HTR-8/SVneo (cell line): ENCODE results near the gene HAAO.

Experiments used
- DNase-seq: peaks from one replicate; pipeline ENCODE4 v3.0.0; 2011; ENCODE audit warnings: low spot score, mixed read lengths; ENCODE audit not compliant: insufficient read length
- FAIRE-seq: peaks from 2 replicates; lab custom pipeline; 2011; peaks lifted over from hg19 to GRCh38; lab: Jason Lieb, UNC

The HAAO gene

DNA sequence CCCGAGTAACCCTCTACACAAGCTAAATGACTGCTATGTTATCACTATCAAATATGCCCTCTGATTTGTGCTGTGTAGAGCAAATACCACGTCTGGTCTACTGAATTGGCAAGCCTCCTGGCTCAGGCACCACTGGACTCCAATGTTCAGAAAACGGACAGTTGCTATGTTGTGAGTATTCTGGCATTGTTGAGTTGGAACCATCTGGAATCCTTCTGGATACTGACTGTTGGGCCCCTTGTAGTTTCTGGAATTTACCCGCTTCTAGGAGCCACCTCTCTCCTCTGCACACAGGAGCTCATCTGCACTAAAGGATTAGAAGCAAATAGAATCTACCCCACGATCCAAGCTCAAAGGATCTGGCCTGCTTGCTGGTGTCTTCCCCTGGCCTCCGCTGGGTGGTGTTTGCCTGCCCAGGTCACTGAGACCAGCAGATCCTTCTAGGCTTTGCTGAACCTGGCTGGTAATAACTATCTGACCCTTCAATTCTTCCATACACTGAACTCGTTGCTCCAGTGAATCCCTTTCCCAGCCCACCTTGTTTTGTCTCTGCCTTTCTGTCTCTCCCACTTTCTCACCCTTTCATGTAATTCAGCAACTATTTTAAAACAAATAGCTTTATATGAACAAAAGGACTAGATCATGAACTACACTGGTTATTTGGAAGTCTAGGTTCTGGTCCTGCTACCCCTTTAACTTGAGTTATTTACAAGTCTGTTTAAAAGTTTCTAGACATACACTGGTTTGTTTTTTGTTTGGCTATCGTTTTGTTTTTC, 2.1 kb upstream of the HAAO start:
- no peak for FAIRE-seq

DNA sequence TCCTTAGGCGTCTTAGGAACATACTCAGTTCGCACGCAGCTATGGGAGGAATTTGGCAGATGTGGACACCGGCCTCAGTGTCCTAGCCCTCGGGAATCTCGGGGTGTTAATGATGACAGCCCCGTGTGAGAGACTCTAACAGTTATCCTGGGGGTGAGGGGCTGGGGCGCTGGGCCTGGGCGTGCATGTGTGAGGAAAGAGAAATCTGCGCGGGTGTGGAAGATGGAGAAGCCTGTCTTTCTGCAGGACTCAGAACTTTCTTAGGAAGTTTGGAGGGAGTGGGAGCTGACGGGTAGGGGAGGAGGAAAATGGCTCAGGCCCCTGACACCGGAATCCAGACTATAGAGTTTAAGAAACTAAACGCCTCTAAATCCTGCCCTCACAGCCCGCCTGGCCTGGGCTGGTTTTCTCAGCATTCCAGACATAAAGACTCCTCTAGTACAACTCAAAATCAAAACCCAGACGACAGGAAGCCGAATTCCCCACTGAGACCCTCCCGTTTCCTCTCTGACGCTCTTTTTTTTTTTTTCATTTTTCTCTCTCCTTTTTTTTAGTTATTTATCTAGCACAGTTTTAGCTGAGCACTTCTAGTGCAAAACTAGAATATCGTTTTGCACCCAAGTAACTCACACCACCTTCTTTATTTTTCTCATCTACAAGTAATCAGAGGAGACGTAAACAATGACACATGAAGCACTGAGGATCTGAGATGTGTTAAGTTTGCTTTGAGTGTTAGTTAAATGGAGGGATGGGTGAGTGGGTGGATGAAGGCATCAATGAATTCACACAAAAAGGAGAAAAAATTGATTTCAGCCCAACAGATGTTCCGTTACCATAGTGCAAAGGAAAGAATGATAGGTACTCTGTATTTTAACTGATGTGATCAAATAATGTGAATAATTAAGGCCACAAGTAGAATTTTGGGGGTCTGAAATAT, 1.2 kb upstream of the HAAO start:
- peak; percentile 26 for DNase-seq
- FAIRE-seq: no peak

More for the DNA sequence above, 2.1 kb upstream of the HAAO start:
- DNase-seq: no peak

GRCh38 chr2:42792087-42792582, 248 bp downstream of the HAAO start:
- no peak for DNase-seq
- no peak for FAIRE-seq

GRCh38 chr2:42791606-42792005, 777 bp downstream of the HAAO start:
- no peak for DNase-seq
- no peak for FAIRE-seq

DNA sequence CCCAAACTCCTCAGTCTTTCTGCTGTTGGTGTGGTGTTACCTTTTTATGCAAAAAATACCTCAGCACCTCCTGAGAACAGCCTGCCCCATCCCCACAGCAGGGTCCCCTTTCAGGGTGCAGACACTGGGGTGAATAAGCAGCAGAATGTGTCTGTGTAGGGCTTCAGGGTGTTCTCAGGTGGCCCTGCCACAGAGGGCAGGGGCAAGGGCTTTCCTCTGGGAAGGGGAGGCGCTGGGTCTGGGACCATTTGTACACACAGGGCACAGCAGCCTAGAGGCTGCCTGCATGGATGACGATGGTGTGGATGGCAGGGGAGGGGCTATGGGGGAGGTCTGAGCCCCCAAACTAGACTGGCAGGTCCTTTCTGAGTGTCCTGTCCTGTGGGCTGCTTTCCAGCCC, 2.6 kb downstream of the HAAO start:
- no peak for DNase-seq
- FAIRE-seq: no peak

DNA sequence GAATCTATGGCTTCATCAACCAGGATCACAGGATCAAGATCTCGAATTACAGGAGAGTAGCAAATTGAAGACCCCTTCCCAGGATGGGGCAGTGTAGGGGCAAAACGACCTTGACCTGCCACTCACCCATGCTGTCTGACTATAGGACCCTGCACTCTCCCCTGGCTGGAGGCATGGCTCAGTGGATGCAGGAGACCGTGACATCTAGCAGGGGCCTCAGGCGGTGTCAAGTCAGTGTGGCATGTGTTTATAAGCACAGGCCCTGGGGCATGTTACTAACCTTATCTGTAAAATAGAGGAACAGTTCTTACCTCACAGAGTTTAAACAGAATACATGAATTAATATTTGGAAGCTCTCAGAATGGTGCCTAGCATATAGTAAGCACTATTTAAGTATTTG, 3.5 kb downstream of the HAAO start:
- DNase-seq: no peak
- FAIRE-seq: no peak

GRCh38 chr2:42788478-42788793, 3.9 kb downstream of the HAAO start:
- DNase-seq (no peak), FAIRE-seq (no peak)

DNA sequence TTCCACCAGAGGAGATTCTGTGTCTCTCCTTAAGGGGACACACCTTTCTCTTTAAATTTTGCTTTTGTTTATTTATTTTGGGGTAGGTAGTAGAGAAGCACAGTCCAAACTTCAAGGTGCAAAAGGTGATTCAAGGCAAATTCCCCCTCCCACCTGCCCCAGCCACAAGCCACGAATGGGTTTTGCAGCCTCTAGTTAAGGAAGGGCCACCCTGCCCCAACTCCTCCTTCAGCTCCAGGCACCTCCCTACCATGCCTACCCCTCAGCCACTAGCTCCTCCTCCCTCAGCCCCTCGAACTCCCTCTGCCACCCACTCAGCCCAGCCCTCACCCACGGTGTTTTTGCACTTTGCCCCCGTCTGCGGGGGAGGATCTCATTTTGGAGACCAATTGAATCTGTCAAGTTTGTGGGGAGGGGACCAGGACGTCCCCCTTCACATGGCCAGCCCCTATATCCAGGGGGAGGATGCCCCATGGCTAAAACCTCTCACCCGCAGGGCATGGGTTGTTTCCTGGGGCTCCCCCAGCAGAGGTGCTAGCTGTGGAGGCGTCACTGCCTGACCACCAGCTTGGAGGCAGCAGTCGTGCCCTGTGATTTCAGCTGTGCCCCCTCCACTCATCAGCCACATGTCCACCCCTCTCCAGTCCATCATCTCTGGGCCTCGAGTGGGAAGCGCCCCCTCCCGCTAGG, 4.5 kb downstream of the HAAO start:
- DNase-seq: no peak
- FAIRE-seq: peak; percentile 33

DNA sequence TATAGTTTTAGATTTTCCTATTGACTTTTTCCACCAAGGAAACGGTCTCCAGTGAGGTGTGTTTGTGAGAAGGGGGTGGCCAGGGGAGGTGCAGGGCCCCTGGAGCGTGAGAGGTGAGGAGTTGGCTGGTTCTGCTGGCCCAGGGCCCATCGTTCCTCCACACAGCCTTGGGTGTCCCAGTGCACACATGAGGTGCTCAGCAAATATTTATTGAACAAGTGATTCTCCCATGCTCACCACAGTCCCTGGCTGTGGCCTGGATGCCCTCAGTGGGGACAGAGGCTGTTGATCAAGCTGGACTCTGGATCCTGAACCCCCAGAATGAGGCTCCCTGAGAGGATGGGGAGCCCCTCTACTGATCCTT, 5.0 kb downstream of the HAAO start:
- no peak for DNase-seq
- FAIRE-seq: no peak

GRCh38 chr2:42786561-42787345, 5.6 kb downstream of the HAAO start:
- FAIRE-seq: no peak

DNA sequence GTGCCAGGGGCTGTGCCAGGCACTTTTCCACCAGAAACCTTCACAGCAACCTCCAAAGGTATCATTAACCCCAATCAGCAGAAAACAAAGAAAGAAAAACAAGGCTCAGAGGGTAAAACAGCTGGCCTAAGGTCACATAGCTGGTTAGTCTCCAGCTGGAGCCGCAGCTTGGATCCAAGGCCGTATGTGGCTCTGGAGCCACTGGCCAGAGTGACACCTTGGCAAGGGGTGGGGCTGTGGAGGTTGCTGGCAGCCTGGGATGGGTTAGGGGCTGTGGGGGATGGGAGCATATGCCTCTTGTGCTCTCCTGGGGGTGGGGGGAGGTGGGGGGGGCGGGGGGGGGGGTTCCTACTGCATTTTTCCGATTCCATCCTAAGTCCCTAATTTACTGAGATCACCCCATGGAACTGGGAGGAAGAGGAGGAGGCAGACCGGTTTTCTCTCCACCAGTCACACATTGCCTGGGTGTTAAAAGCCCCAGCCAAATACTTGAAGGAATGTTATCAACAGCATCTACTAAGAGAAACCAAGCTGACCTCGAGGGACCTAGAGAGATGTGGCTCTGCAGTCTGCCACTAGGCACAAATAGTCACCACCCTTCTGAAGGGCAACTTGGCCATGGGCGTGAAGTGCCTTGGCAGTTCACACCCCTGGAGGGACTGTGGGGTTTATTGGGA, 8.0 kb downstream of the HAAO start:
- DNase-seq (no peak), FAIRE-seq (no peak)

More at GRCh38 chr2:42786561-42787345, 5.6 kb downstream of the HAAO start:
- no peak for DNase-seq

- FAIRE-seq: no peak
Measured at GRCh38 chr2:42783511-42783910, 8.9 kb downstream of the HAAO start.

GRCh38 chr2:42781181-42781580, 11.2 kb downstream of the HAAO start:
- no peak for FAIRE-seq
- DNase-seq: no peak

More at GRCh38 chr2:42783511-42783910, 8.9 kb downstream of the HAAO start:
- DNase-seq: no peak

GRCh38 chr2:42777883-42778805, 14.2 kb downstream of the HAAO start:
- no peak for FAIRE-seq
- no peak for DNase-seq

GRCh38 chr2:42775810-42776209, 16.6 kb downstream of the HAAO start:
- no peak for DNase-seq
- no peak for FAIRE-seq

DNA sequence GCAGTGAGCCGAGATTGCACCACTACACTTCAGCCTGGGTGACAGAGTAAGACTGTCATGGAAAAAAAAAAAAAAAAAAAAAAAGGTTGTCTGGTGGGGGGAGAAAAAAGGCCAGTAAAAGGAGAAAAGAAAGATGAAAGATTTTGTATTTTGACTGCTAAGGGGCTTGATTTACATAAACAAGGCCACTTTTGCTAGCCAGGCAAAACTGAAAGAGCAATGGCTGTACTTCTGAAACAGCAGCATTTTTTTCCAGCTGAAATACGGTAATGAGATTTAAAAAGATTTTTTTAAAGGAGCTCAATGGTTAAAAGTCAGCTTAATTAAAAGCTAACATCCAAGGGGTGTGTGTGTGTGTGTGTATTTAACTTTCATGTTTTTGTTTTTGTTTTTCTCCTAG, 17.2 kb downstream of the HAAO start:
- DNase-seq (no peak), FAIRE-seq (no peak)

DNA sequence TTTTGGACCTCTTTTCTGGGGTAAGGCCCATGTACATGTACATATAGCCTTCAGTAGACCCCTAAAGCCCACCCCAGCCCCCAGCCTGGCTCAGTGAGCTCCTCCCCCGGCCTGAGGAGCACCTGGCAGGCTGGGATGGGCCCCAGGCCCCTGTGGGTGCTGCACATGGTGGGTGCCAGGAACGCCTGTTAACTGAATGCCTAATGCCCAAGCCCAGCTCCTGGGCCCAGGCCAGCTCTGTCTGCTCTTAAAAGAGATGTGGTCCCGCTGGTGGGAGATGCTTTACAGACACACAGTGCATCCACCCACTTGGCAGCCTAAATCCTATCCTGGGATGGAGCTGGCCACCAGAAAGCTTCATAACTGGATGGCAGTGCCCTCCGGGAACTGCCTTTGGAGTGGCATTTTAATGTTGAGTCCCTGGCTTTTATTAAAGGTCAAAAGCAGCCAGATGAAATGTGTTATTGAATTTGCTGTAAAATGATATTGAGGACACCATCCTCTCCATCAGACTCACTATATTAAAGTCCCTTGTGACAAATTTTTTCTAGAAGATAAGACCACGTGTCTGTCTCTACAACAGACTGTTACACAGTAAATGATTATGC, 20.7 kb downstream of the HAAO start:
- FAIRE-seq: no peak
- no peak for DNase-seq
